ENCODE data around the gene CLEC9A.

DNA sequence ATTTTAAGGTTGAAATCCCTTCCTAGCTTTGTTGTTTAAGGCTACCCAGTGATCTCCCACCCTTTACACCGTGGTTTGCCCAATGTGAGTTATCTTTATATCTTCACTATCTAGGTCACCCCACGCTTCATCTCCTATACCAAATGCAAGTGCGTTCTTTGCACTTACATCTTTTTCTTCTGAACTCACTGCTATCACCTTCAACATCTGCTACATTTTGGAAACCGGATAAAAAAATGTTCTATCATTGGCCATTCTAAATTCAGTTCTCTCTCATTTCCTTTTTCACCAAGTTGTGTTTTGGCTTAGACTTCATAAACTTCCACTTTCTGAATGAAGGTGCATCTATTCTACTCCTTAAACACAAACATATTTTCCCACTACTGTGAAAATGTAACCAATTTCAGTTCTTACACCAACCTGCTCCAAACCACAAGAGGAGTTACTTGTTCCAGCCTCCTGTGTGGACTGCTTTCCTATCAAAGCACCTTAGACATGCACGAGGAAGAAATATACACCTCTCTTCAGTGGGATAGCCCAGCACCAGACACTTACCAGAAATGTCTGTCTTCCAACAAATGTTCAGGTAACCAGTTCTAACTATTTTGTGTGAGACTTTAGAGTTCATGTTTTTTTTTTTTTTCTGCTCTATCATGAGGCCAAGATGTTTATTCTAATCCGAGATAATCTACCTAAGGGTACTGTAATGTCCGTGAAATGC, 21.9 kb downstream of the CLEC9A start:
- TF ChIP-seq EP300 (IDR thresholded peaks at IDR 0.05) = no peak
- TF ChIP-seq, protein P1, sequence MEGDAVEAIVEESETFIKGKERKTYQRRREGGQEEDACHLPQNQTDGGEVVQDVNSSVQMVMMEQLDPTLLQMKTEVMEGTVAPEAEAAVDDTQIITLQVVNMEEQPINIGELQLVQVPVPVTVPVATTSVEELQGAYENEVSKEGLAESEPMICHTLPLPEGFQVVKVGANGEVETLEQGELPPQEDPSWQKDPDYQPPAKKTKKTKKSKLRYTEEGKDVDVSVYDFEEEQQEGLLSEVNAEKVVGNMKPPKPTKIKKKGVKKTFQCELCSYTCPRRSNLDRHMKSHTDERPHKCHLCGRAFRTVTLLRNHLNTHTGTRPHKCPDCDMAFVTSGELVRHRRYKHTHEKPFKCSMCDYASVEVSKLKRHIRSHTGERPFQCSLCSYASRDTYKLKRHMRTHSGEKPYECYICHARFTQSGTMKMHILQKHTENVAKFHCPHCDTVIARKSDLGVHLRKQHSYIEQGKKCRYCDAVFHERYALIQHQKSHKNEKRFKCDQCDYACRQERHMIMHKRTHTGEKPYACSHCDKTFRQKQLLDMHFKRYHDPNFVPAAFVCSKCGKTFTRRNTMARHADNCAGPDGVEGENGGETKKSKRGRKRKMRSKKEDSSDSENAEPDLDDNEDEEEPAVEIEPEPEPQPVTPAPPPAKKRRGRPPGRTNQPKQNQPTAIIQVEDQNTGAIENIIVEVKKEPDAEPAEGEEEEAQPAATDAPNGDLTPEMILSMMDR (IDR thresholded peaks at IDR 0.05) = no peak
- no peak for TF ChIP-seq POLR2AphosphoS5 (IDR thresholded peaks at IDR 0.05)
- TF ChIP-seq POLR2A (IDR thresholded peaks at IDR 0.05) = no peak

All from gastroesophageal sphincter (tissue), 3 donors.